SIG-M5 (cell line): ENCODE measurements around the gene TMEM204.

Experiments
- DNase-seq: peaks from one replicate; lab custom pipeline; 2025; lab: John Stamatoyannopoulos, UW

TMEM204 gene

GRCh38 chr16:1557576-1557975 is 24.1 kb downstream of the TMEM204 start:
- no peak for DNase-seq

DNA sequence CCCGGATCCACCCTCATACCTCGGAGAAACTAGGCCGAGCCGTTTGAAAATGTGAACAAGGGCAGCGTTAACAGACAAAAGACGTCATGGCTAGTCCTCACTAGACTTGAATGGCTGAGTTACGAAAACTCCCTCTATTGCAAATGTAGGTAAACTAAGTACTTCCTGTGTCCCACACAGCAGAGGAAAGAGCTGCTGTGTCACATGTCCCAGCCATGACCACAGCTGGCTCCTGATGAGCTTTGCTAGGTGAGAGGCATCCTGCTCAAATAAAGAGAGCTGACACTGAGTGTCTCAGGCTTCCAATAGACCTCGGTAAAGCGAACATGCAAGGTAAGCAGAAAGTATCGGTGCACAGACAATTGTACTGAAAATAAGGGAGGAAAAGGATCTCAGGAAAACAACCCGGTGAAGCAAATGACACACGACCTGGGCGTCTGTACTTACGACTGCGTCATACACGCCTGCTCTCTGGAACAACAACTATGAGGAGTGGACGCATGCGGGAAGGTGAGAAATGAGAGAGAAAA is 26.0 kb downstream of the TMEM204 start:
- DNase-seq = no peak

GRCh38 chr16:1560153-1560552 is 26.7 kb downstream of the TMEM204 start:
- no peak for DNase-seq

DNA sequence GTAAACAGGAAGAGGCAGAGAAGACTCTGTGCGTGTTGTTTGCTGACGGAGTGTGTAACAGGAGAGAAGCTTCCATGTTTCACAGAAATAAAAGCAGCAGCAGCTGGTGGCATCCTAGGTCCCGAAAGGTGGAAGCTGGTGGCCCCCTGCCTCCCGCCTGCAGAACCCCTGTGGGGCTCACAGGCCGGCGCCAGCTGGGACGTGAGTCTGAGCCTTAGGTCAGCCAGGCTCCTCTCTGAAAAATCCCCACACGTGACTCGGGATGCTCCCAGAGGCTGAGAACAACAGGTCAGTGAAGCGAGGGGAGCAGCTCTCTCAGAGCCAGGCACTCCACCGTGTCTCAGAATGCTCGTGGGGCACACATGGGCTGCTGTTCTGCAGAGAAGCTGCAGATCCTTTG is 27.4 kb downstream of the TMEM204 start:
- DNase-seq = no peak

GRCh38 chr16:1561266-1561665 is 27.8 kb downstream of the TMEM204 start:
- no peak for DNase-seq

DNA sequence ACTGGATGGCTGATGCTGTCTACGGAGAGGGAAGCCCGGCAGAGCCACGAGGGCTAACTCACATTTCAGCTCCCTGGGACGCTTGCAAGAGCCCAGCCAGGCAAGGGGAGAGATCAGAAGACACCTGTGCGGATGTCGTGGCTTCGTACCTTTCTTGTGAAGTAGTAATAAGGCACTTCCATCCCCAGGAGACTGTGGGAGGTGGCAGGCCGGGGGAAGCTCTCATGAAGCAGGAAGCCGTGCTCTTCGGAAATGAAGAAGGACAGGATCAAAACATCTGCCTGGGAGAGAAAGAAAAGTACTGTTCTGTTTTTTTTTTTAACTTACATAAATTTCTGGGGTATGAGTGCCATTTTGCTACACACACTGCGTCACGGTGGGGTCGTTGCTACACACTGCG is 28.4 kb downstream of the TMEM204 start:
- no peak for DNase-seq

GRCh38 chr16:1563786-1564185 is 30.3 kb downstream of the TMEM204 start:
- no peak for DNase-seq

DNA sequence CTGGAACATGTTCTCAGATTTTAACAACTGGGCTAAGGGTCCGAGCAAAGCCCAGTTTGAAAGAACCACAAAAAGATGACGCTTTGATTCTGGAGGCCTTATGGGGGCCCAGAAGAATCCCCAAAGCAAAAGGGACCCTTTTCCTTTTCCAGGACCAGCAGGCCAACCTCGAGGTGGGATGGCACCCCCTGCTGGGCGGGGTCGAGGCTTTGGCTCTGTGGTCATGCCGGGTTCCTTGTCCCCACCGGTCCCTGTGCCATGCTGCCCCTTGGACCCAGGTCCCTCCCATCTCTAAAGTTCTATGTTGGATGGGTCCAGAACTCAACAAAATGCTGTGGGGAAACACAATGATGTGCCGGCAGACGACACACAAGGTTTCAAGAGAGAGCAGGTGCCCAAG is 30.9 kb downstream of the TMEM204 start:
- DNase-seq = no peak

GRCh38 chr16:1565083-1565805 is 31.8 kb downstream of the TMEM204 start:
- DNase-seq = no peak

- no peak for DNase-seq
Observed at GRCh38 chr16:1567988-1568387, 34.5 kb downstream of the TMEM204 start.

GRCh38 chr16:1571012-1571671 is 37.7 kb downstream of the TMEM204 start:
- DNase-seq = no peak

DNA sequence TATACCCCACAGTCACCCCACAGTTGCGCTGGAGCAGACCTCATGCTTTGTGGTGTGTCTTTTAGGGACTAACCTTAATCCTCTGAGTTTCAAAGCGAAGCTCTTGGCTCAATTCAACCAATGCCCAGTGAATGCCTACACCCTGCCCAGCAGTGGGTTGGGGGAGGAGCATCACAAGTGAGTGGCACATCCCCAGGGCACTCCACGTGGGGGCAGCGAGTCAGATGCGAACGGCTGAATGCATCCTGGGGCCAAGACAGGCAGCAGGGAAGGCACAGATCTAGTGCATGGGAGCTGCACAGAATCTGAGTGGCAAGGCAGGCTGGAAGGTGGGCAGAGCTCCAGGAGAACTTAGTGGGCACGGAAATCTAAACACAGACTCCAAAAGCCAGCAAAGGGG is 39.2 kb downstream of the TMEM204 start:
- DNase-seq = no peak

- DNase-seq = no peak
Observed at GRCh38 chr16:1573301-1573700, 39.8 kb downstream of the TMEM204 start.

- DNase-seq = no peak
Observed at GRCh38 chr16:1575578-1575977, 42.1 kb downstream of the TMEM204 start.

DNA sequence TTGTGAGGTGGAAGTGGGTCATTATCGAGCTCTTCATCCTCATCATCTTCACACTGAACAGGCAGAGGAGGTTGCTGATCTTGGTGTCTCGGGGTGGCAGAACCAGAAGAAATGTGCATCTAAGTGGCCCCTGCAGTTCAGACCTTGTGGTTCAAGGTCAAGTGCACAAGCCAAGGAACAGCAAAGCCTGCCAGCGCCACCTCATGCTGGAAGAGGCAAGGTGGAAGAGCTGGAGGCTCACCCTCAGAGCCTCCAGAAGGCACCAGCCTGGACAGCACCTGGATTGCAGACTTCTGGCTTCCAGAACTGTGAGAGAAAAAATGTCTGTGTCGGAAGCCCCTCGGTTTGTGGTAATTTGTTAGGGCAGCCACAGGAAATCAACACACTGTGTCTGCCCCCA is 45.7 kb downstream of the TMEM204 start:
- no peak for DNase-seq

GRCh38 chr16:1580256-1580655 is 46.8 kb downstream of the TMEM204 start:
- DNase-seq = no peak

DNA sequence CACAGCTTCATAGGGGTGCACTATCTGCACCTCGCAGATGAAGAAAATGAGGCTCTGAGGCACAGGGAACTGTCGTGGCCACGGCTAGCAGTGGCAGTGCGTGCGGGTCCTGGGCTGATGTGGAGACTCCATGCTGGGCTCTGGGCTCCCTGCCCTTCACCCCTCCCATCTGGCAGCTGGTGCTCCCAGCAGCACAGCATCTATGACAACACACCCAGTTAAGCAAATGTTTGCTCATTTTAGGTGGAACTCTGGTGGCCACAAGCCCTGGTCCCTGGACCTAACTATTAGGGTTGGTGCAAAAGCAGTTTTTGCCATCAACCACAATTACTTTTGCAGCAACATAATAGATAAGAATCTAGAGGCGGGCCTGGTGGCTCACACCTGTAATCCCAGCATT is 47.5 kb downstream of the TMEM204 start:
- no peak for DNase-seq

GRCh38 chr16:1581804-1582203 is 48.3 kb downstream of the TMEM204 start:
- DNase-seq = no peak

DNA sequence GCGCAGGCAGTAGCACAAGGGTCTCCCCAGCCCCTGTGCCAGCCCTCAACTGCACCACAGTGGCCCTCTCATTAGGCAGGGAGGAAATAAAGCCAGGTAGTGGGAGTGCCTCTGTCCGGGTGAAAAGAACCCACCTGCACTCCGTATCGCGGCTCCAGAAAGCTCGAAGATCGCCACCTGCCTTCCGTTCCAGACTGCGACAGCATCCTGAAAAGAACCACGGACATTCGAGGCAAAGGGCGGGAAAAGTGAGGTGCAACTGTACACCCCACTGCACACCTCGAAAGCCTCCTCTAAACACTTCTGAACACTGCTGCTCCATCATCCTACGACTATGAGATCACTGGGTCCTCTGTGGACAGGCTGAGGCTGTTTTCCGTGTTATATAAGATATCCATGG is 49.7 kb downstream of the TMEM204 start:
- DNase-seq = no peak

GRCh38 chr16:1584926-1585484 is 51.5 kb downstream of the TMEM204 start:
- no peak for DNase-seq

GRCh38 chr16:1590366-1590765 is 56.9 kb downstream of the TMEM204 start:
- DNase-seq = no peak

- DNase-seq = no peak
Observed at GRCh38 chr16:1590930-1591705, 57.7 kb downstream of the TMEM204 start.

- DNase-seq = no peak
Observed at GRCh38 chr16:1592446-1592845, 59.0 kb downstream of the TMEM204 start.
